WTC11 (cell line): ENCODE data around the gene ZNF362. TPM values are rescaled to one million over a fixed set of nuclear protein-coding genes. Genes with fewer than 3 reads are reported as not detected.

ENCODE experiments used
- ATAC-seq: fragments of 200-7000 bp; cut with Tn5 transposase; 2 replicates; pipeline ENCODE4 v1.10.0; 2021; ENCODE audit warnings: mild to moderate bottlenecking, moderate library complexity
- CTCF ChIA-PET: fragments of 300-600 bp; sonication (Branson Sonifier 250); formaldehyde crosslinking; loops from one replicate; lab custom pipeline; 2021; ENCODE audit warnings: antibody characterized with exemption; lab: Charles Lee
- POLR2A ChIA-PET: fragments of 350-600 bp; sonication (Branson Sonifier 250); formaldehyde crosslinking; loops from one replicate; lab custom pipeline; 2021; ENCODE audit warnings: antibody characterized with exemption; lab: Charles Lee
- DNase-seq: peaks from one replicate; pipeline ENCODE4 v3.0.0; 2021; ENCODE audit warnings: low spot score
- H3K27ac Mint-ChIP-seq: 2 replicates; pipeline ENCODE4 v1.8.0; 2021; ENCODE audit warnings: mixed read lengths
- H3K27me3 Mint-ChIP-seq: 2 replicates; pipeline ENCODE4 v1.8.0; 2021; ENCODE audit warnings: low read depth, mild to moderate bottlenecking, moderate library complexity, mixed read lengths
- H3K36me3 Mint-ChIP-seq: 2 replicates; pipeline ENCODE4 v1.8.0; 2021; ENCODE audit warnings: mixed read lengths
- H3K4me1 Mint-ChIP-seq: 2 replicates; pipeline ENCODE4 v1.8.0; 2022; ENCODE audit warnings: mixed read lengths
- H3K4me3 Mint-ChIP-seq: 2 replicates; pipeline ENCODE4 v1.8.0; 2021; ENCODE audit warnings: mild to moderate bottlenecking, moderate library complexity, mixed read lengths
- H3K9me3 Mint-ChIP-seq: 2 replicates; pipeline ENCODE4 v1.8.0; 2021; ENCODE audit warnings: mixed read lengths
- ARID4B ChIP-seq: sonication (generic); formaldehyde crosslinking; IDR thresholded peaks from 2 replicates; pipeline ENCODE4 v1.8.0; 2023; ENCODE audit warnings: missing genetic modification reagents, mild to moderate bottlenecking, borderline replicate concordance
- ATF1 ChIP-seq: sonication (generic); formaldehyde crosslinking; IDR thresholded peaks from 2 replicates; pipeline ENCODE4 v1.8.1; 2023; ENCODE audit warnings: mild to moderate bottlenecking, moderate library complexity, missing genetic modification reagents
- ESRRA ChIP-seq: sonication (generic); formaldehyde crosslinking; IDR thresholded peaks from 2 replicates; pipeline ENCODE4 v1.8.1; 2022; ENCODE audit warnings: mild to moderate bottlenecking, missing genetic modification reagents, borderline replicate concordance
- FOXK1 ChIP-seq: sonication (generic); formaldehyde crosslinking; IDR thresholded peaks from 2 replicates; pipeline ENCODE4 v1.8.0; 2022; ENCODE audit warnings: mild to moderate bottlenecking, moderate library complexity, missing genetic modification reagents
- FOXP4 ChIP-seq: sonication (generic); formaldehyde crosslinking; IDR thresholded peaks from 2 replicates; pipeline ENCODE4 v1.8.0; 2022; ENCODE audit warnings: mild to moderate bottlenecking, missing genetic modification reagents
- HMGA2 ChIP-seq: fragments of 250-450 bp; sonication (Bioruptor Pico); IDR thresholded peaks from 2 replicates; pipeline ENCODE4 v1.4.0; 2021; ENCODE audit warnings: mild to moderate bottlenecking, moderate library complexity
- MYBL2 ChIP-seq: sonication (generic); formaldehyde crosslinking; IDR thresholded peaks from 2 replicates; pipeline ENCODE4 v1.8.1; 2023; ENCODE audit warnings: mild to moderate bottlenecking, moderate library complexity, missing genetic modification reagents
- NFATC4 ChIP-seq: fragments of 250-450 bp; sonication (Bioruptor Pico); IDR thresholded peaks from 2 replicates; pipeline ENCODE4 v1.9.0; 2021; ENCODE audit warnings: mild to moderate bottlenecking
- OVOL2 ChIP-seq: fragments of 250-450 bp; sonication (Bioruptor Pico); IDR thresholded peaks from 2 replicates; pipeline ENCODE4 v1.9.0; 2021; ENCODE audit warnings: mild to moderate bottlenecking, borderline replicate concordance
- RELA ChIP-seq: sonication (generic); formaldehyde crosslinking; IDR thresholded peaks from 2 replicates; pipeline ENCODE4 v1.8.1; 2022; ENCODE audit warnings: missing genetic modification reagents, mild to moderate bottlenecking, borderline replicate concordance
- ZBTB21 ChIP-seq: sonication (generic); formaldehyde crosslinking; IDR thresholded peaks from 2 replicates; pipeline ENCODE4 v1.8.1; 2023; ENCODE audit warnings: mild to moderate bottlenecking, missing genetic modification reagents, borderline replicate concordance
- ZNF232 ChIP-seq: sonication (generic); formaldehyde crosslinking; IDR thresholded peaks from 2 replicates; pipeline ENCODE4 v1.8.0; 2022; ENCODE audit warnings: mild to moderate bottlenecking, missing genetic modification reagents
- ZNF317 ChIP-seq: sonication (generic); formaldehyde crosslinking; IDR thresholded peaks from 2 replicates; pipeline ENCODE4 v1.8.1; 2023; ENCODE audit warnings: low read depth, mild to moderate bottlenecking, moderate library complexity, missing genetic modification reagents, borderline replicate concordance
- ZNF425 ChIP-seq: fragments of 250-450 bp; sonication (Bioruptor Pico); conservative IDR thresholded peaks from 2 replicates; pipeline ENCODE4 v1.9.0; 2021; ENCODE audit warnings: mild to moderate bottlenecking
- ZNF512 ChIP-seq: sonication (generic); formaldehyde crosslinking; IDR thresholded peaks from 2 replicates; pipeline ENCODE4 v1.8.1; 2022; ENCODE audit warnings: missing genetic modification reagents, borderline replicate concordance
- ZSCAN18 ChIP-seq: fragments of 250-450 bp; sonication (Bioruptor Pico); IDR thresholded peaks from 2 replicates; pipeline ENCODE4 v2.1.2; 2022; ENCODE audit warnings: mild to moderate bottlenecking, moderate library complexity
- total RNA-seq: library from RNA; stranded (reverse); gene quantifications from 3 replicates; pipeline ENCODE4 v1.2.3, GENCODE V29; 2021
- TF ChIP-seq, protein P1 (sequence below): sonication (generic); formaldehyde crosslinking; IDR thresholded peaks from 2 replicates; pipeline ENCODE4 v1.8.0; 2022; ENCODE audit warnings: mild to moderate bottlenecking, missing genetic modification reagents
- TF ChIP-seq, protein P2 (sequence below): fragments of 250-450 bp; sonication (Bioruptor Pico); IDR thresholded peaks from 2 replicates; pipeline ENCODE4 v1.9.0; 2021; ENCODE audit warnings: mild to moderate bottlenecking
- TF ChIP-seq, protein P3 (sequence below): fragments of 250-450 bp; sonication (Bioruptor Pico); IDR thresholded peaks from 2 replicates; pipeline ENCODE4 v1.9.0; 2021; ENCODE audit warnings: moderate library complexity, mild to moderate bottlenecking, inconsistent platforms, borderline replicate concordance

Gene ZNF362
- total RNA-seq, 1 experiment from 2014 or later: 24.2 TPM

DNA sequence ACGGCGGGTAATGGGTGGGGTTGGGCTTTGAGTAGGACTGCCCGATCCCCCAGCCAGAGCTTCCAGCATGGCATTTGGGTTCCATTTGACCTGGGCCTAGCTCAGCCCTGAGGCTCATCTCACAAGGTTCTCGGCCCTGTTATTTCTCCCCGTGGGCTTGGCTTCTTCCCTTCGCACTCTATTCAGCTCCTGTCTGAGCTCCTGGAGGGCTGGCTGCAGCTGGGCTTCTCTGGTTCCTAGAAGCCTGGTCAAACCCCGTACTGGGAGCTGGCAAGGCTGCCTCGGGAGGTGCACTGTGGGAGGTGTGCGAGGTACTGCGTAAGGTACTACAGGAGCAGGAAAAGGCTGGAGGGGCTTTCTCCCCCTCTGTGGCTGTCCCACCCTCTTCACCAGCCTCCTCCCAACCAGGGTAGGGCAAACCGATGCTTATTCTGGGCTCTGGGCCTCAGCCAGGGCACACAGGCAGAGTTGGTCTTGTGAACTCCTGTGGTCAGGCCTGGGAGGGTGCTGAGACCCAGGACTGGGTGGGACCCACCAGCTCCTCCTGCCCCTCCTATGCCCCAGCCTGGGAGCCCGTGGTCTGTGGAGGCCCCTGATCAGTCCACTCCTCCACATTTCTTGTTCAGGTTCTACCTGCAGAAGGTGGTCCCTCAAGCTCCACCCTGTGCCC lies 63.8 kb downstream of the ZNF362 start (continued):
- no peak for TF ChIP-seq ZNF425 (CRISPR knock-in tag)
- TF ChIP-seq FOXP4 (CRISPR knock-in tag): no peak
- TF ChIP-seq, protein P1, sequence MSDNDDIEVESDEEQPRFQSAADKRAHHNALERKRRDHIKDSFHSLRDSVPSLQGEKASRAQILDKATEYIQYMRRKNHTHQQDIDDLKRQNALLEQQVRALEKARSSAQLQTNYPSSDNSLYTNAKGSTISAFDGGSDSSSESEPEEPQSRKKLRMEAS (CRISPR knock-in tag): no peak
- no peak for TF ChIP-seq ZNF232 (CRISPR knock-in tag)
- no peak for TF ChIP-seq ARID4B (CRISPR knock-in tag)
- no peak for TF ChIP-seq ZNF317
- TF ChIP-seq NFATC4 (CRISPR knock-in tag): no peak
- no peak for TF ChIP-seq ESRRA (CRISPR knock-in tag)
- no peak for TF ChIP-seq RELA
- no peak for TF ChIP-seq HMGA2 (CRISPR knock-in tag)
- no peak for TF ChIP-seq MYBL2 (CRISPR knock-in tag)

- POLR2A ChIA-PET: no interaction called here
- Mint-ChIP-seq H3K9me3 (no peaks in the 10 kb centered on the region), H3K27me3 (peaks cover 20% of the 10 kb centered on the region), H3K27ac (no peak within 1 kb of the TSS), H3K4me3 (no peak within 1 kb of the TSS), H3K36me3 (no peaks in the 10 kb centered on the region), H3K4me1 (no peaks in the 10 kb centered on the region)
- DNase-seq: no peak
- CTCF ChIA-PET: interaction anchor here (0.7 to 2.5 kb wide), 2 partner anchors 19 to 25 kb away, joined by 3 to 14 read pairs; no protein-coding TSS in a partner anchor
- ATAC-seq: no peak
- TF ChIP-seq FOXK1 (CRISPR knock-in tag) (no peak), ESRRA (CRISPR knock-in tag) (no peak), ZBTB21 (no peak), ZNF512 (CRISPR knock-in tag) (no peak), ATF1 (no peak), OVOL2 (CRISPR knock-in tag) (no peak), ZSCAN18 (CRISPR knock-in tag) (no peak)
- TF ChIP-seq, protein P2, sequence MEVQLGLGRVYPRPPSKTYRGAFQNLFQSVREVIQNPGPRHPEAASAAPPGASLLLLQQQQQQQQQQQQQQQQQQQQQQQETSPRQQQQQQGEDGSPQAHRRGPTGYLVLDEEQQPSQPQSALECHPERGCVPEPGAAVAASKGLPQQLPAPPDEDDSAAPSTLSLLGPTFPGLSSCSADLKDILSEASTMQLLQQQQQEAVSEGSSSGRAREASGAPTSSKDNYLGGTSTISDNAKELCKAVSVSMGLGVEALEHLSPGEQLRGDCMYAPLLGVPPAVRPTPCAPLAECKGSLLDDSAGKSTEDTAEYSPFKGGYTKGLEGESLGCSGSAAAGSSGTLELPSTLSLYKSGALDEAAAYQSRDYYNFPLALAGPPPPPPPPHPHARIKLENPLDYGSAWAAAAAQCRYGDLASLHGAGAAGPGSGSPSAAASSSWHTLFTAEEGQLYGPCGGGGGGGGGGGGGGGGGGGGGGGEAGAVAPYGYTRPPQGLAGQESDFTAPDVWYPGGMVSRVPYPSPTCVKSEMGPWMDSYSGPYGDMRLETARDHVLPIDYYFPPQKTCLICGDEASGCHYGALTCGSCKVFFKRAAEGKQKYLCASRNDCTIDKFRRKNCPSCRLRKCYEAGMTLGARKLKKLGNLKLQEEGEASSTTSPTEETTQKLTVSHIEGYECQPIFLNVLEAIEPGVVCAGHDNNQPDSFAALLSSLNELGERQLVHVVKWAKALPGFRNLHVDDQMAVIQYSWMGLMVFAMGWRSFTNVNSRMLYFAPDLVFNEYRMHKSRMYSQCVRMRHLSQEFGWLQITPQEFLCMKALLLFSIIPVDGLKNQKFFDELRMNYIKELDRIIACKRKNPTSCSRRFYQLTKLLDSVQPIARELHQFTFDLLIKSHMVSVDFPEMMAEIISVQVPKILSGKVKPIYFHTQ (CRISPR knock-in tag): no peak
- TF ChIP-seq, protein P3, sequence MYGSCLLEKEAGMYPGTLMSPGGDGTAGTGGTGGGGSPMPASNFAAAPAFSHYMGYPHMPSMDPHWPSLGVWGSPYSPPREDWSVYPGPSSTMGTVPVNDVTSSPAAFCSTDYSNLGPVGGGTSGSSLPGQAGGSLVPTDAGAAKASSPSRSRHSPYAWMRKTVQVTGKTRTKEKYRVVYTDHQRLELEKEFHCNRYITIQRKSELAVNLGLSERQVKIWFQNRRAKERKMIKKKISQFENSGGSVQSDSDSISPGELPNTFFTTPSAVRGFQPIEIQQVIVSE (CRISPR knock-in tag): no peak
Measured at GRCh38 chr1:33320619-33321165, 64.4 kb downstream of the ZNF362 start, which contains the start of gene A3GALT2. Gene A3GALT2, minus strand, starts transcription at chr1:33321098. Its CDS starts 0 bp downstream, at chr1:33321098.
